Panc1 (cell line): ENCODE data around the gene PRRT1B.

Experiments
- CTCF ChIP-seq: fragments of 450-650 bp; IDR thresholded peaks from 2 replicates; pipeline ENCODE4 v1.5.1; 2017; ENCODE audit warnings: mild to moderate bottlenecking
- POLR2AphosphoS5 ChIP-seq: IDR thresholded peaks from 2 replicates; pipeline ENCODE4 v1.6.1; 2012; ENCODE audit warnings: mild to moderate bottlenecking, low read depth, low read length, moderate library complexity
- REST ChIP-seq, 2 experiments: IDR thresholded peaks; 2 replicates each; pipeline ENCODE4 v1.6.1; 2011 to 2012; ENCODE audit warnings: low read depth in 2 of 2, control low read depth in 1 of 2, low read length in 1 of 2, mild to moderate bottlenecking in 1 of 2, moderate library complexity in 1 of 2; ENCODE audit not compliant: insufficient read depth in 1 of 2
- SIN3A ChIP-seq: IDR thresholded peaks from 2 replicates; pipeline ENCODE4 v1.6.1; 2012; ENCODE audit warnings: low read depth, mild to moderate bottlenecking, low read length, moderate library complexity, borderline replicate concordance; ENCODE audit not compliant: insufficient read depth

DNA sequence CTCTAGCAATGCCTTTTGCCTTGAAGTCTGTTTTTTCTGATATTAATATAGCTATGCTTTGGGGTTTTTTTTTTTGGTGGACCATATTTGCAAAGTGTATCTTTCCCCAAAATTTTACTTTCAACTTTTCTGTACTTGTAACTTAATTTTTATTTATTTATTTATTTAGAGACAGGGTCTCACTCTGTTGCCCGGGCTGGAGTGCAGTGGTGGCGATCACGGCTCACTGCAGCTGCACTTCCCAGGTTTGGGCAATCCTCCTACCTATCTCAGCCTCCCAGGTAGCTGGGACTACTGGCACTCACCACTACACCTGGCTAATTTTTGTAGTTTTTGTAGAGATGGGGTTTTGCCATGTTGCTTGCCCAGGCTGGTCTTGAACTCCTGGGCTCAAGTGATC is 20.8 kb downstream of the PRRT1B start:
- TF ChIP-seq CTCF: no peak
- TF ChIP-seq REST (IDR thresholded peaks at IDR 0.05; ENCODE audit: insufficient read depth in 1 of 2, low read depth in 2 of 2, low read length in 1 of 2): no peak
- TF ChIP-seq POLR2AphosphoS5: no peak
- no peak for TF ChIP-seq SIN3A
